Thymus (tissue), 11 donors: Measurements from ENCODE around the gene ZBTB7A. TPM values are rescaled to one million over a fixed set of nuclear protein-coding genes. Genes with fewer than 3 reads are reported as not detected.

Experiments used
- DNase-seq, 9 donors: peaks; one replicate each; pipeline ENCODE4 v3.0.0-alpha.2; 2013; ENCODE audit warnings: low spot score in 9 of 9, low read depth in 6 of 9, missing footprints in 1 of 9
- H3K27ac ChIP-seq, 2 donors: one replicate each; pipeline ENCODE4 v1.5.1; 2013; ENCODE audit warnings: control low read depth in 1 of 2, low read depth in 1 of 2, low read length in 1 of 2, mild to moderate bottlenecking in 1 of 2, moderate library complexity in 1 of 2
- H3K27me3 ChIP-seq, 2 donors: one replicate each; pipeline ENCODE4 v1.5.1; 2013; ENCODE audit warnings: low read length in 1 of 2; ENCODE audit not compliant: control insufficient read depth in 2 of 2, insufficient read depth in 1 of 2
- H3K36me3 ChIP-seq, 2 donors: one replicate each; pipeline ENCODE4 v1.5.1; 2013; ENCODE audit warnings: low read length in 1 of 2, mild to moderate bottlenecking in 1 of 2, moderate library complexity in 1 of 2; ENCODE audit not compliant: control insufficient read depth in 2 of 2, insufficient read depth in 2 of 2
- H3K4me1 ChIP-seq, 2 donors: one replicate each; pipeline ENCODE4 v1.5.1; 2013; ENCODE audit warnings: low read length in 2 of 2; ENCODE audit not compliant: control insufficient read depth in 2 of 2, insufficient read depth in 2 of 2
- H3K4me3 ChIP-seq, 2 donors: one replicate each; pipeline ENCODE4 v1.5.1; 2013; ENCODE audit warnings: low read length in 2 of 2, control low read depth in 1 of 2, mild to moderate bottlenecking in 1 of 2
- H3K9me3 ChIP-seq, 2 donors: one replicate each; pipeline ENCODE4 v1.5.1; 2013; ENCODE audit warnings: low read length in 1 of 2, mild to moderate bottlenecking in 1 of 2; ENCODE audit not compliant: control insufficient read depth in 2 of 2, insufficient read depth in 1 of 2
- WGBS: extraction: QIAGEN DNeasy Blood & Tissue Kit; methylation state at CpG from one replicate; pipeline ENCODE4 v1.1.7; 2013; 5-methylcytosine and 5-hydroxymethylcytosine counted together
- polyA plus RNA-seq: library from polyadenylated mRNA; stranded (reverse); fragments of 200-250 nt; gene quantifications from one replicate; pipeline ENCODE4 v1.2.3, GENCODE V29; 2013
- total RNA-seq: library from RNA; stranded (reverse); fragments of 120-200 nt; gene quantifications from one replicate; pipeline ENCODE4 v1.2.4, GENCODE V29; 2013
- donor health status: healthy.

Gene ZBTB7A
- total and polyA plus RNA-seq, 2 donors, result 5.1 to 9.4 TPM

- Histone ChIP-seq H3K27ac (no peak overlapping the region), H3K4me1 (no peaks in the 10 kb centered on the region), H3K27me3 (no peaks in the 10 kb centered on the region), H3K4me3 (no peak overlapping the region), H3K36me3 (peaks cover 45 to 69% of the 10 kb centered on the region in 2 donors), H3K9me3 (peaks cover 0 to 6% of the 10 kb centered on the region in 2 donors)
- no peak for DNase-seq
- 97% methylated on average over 32 of the region's 32 CpGs for WGBS
Observed at GRCh38 chr19:4045597-4046361, 20.9 kb downstream of the ZBTB7A start.

- WGBS, result 96% methylated on average over 21 of the region's 21 CpGs
- Histone ChIP-seq H3K27me3 (no peaks in the 10 kb centered on the region), H3K4me1 (no peaks in the 10 kb centered on the region), H3K9me3 (peaks cover 0 to 6% of the 10 kb centered on the region in 2 donors), H3K27ac (no peak overlapping the region), H3K36me3 (peaks cover 48 to 68% of the 10 kb centered on the region in 2 donors), H3K4me3 (no peak overlapping the region)
- no peak for DNase-seq
Observed at GRCh38 chr19:4044990-4045465, 21.7 kb downstream of the ZBTB7A start.

GRCh38 chr19:4043966-4044715 is 22.6 kb downstream of the ZBTB7A start:
- H3K27me3 ChIP-seq, result no peaks in the 10 kb centered on the region
- 98% methylated on average over 31 of the region's 31 CpGs for WGBS
- H3K27ac ChIP-seq, result no peak overlapping the region
- peaks cover 0 to 6% of the 10 kb centered on the region in 2 donors for H3K9me3 ChIP-seq
- H3K4me3 ChIP-seq, result no peak overlapping the region
- no peaks in the 10 kb centered on the region for H3K4me1 ChIP-seq
- H3K36me3 ChIP-seq, result peaks cover 41 to 60% of the 10 kb centered on the region in 2 donors
- DNase-seq, result no peak

DNA sequence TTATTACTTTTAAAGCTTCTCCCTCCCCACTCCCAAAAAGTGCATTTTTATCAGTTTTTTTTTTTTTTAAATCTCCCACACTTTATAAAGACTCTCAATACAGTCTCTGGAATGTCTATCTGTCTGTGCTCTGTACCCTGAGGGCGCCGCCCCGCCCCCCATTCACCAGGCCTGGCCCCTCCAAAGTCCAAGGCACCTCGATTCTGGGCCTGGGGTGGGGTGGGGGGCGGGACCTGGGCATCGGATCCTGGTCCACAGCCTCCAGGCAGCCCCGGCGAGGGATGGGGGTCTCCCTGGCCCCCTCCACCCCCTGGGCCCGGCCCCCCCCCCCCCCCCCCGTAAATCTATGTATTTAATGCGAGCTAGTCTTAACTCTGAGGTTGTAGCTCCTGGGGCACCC is 23.3 kb downstream of the ZBTB7A start:
- H3K27ac ChIP-seq, result no peak overlapping the region

DNA sequence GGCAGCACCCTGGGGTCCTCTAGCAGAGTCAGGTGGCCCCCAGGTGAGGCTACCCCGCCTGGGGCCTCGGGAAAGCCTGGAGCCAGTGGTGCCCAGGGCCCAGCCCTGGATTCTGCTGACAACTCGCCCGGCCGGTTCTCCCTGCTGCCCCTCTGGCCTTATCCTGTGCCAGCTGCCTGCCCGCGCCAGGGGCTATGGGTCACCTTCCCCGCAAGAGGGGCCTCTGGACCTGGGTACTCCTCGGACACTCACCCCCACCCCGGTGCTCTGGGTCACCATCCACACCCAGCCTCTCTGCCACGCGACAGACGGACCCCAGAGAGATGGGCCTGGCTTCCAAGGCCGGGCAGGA is 24.0 kb downstream of the ZBTB7A start:
- Histone ChIP-seq H3K4me1 (no peaks in the 10 kb centered on the region), H3K9me3 (no peaks in the 10 kb centered on the region), H3K36me3 (peaks cover 39 to 56% of the 10 kb centered on the region in 2 donors), H3K27ac (no peak overlapping the region), H3K27me3 (no peaks in the 10 kb centered on the region), H3K4me3 (no peak overlapping the region)
- WGBS, result 88% methylated on average over 14 of the region's 14 CpGs
- no peak for DNase-seq

More for the DNA sequence above, 23.3 kb downstream of the ZBTB7A start:
- DNase-seq, result no peak
- H3K4me1 ChIP-seq, result no peaks in the 10 kb centered on the region
- no peaks in the 10 kb centered on the region for H3K27me3 ChIP-seq
- peaks cover 0 to 5% of the 10 kb centered on the region in 2 donors for H3K9me3 ChIP-seq
- no peak overlapping the region for H3K4me3 ChIP-seq
- 97% methylated on average over 11 of the region's 11 CpGs for WGBS
- peaks cover 42 to 58% of the 10 kb centered on the region in 2 donors for H3K36me3 ChIP-seq

DNA sequence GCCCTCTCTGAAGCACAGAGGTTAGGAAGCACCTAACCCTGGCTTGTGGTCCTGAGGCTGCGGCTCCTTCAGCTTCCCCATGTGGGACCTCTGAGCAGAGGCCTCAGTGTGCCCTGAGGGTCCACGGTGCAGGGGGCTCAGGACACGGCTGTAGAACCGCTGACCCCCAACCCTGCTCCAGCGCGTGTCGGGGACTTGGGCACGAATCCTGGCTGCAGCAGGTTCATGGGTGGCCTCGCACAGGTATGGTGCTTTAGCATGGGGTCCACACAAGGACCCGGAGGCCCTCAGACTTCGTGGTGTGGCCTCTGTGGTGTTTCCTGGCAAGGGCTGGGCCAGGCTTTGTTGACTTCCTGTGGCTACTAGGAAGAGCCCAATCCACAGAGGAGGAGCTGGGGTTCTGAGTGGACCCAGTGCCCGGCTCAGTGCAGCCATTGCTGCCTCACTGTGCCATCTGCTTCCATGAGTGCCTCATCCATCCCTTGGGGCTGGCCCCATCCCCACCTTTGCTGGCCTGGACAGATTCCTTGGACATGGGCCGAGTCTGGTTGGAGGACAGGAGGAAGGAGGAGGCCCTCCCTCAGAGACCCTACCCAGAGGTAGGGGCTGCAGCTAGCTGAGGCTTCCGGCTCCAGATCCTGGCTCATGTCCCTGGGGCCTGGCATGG is 24.5 kb downstream of the ZBTB7A start:
- Histone ChIP-seq H3K27ac (no peak overlapping the region), H3K27me3 (no peaks in the 10 kb centered on the region), H3K9me3 (no peaks in the 10 kb centered on the region), H3K36me3 (peaks cover 42 to 56% of the 10 kb centered on the region in 2 donors), H3K4me1 (no peaks in the 10 kb centered on the region), H3K4me3 (no peak overlapping the region)
- DNase-seq, result no peak
- 98% methylated on average over 14 of the region's 14 CpGs for WGBS

- 94% methylated on average over 40 of the region's 40 CpGs for WGBS
- H3K4me3 ChIP-seq, result no peak overlapping the region
- H3K36me3 ChIP-seq, result peaks cover 35 to 61% of the 10 kb centered on the region in 2 donors
- H3K4me1 ChIP-seq, result no peaks in the 10 kb centered on the region
- H3K9me3 ChIP-seq, result peaks cover 2 to 5% of the 10 kb centered on the region in 2 donors
- no peaks in the 10 kb centered on the region for H3K27me3 ChIP-seq
- H3K27ac ChIP-seq, result no peak overlapping the region
- no peak for DNase-seq
Observed at GRCh38 chr19:4038661-4039423, 27.9 kb downstream of the ZBTB7A start.

DNA sequence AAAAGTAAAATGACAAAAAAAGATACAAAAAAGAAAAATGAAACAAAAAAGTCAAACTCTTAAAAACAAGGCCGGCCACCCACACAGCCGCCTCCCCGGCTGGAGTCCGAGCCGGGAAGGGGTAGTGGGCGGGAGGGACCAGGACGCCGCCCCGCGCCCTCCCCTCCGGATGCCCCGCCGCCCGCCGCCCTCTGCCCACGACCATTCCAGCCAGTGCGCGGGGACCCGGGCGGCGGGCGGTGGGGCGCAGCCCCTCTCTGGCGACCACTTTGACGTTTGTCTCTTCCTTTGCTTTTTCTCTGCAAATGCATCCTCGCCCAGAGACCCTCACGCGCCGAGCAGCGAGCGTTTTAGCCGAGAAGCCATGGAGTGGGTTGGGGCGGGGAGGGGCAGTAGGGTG is 28.6 kb downstream of the ZBTB7A start:
- DNase-seq, result no peak
- no peaks in the 10 kb centered on the region for H3K4me1 ChIP-seq

More for the DNA sequence above, 28.6 kb downstream of the ZBTB7A start:
- Histone ChIP-seq H3K27ac (no peak overlapping the region), H3K4me3 (no peak overlapping the region), H3K9me3 (peaks cover 2 to 5% of the 10 kb centered on the region in 2 donors), H3K27me3 (no peaks in the 10 kb centered on the region), H3K36me3 (peaks cover 42 to 68% of the 10 kb centered on the region in 2 donors)
- WGBS, result 96% methylated on average over 33 of the region's 33 CpGs
